ENCODE data around the gene FABP6.

GRCh38 chr5:160245506-160246086, 16.3 kb downstream of the FABP6 start:
- TF ChIP-seq POLR2A (IDR thresholded peaks at IDR 0.05) (no peak), CTCF (IDR thresholded peaks at IDR 0.05) (no peak), EP300 (IDR thresholded peaks at IDR 0.05) (no peak), POLR2AphosphoS5 (IDR thresholded peaks at IDR 0.05) (no peak)

All from suprapubic skin (tissue), 4 donors.